H1 (cell line): ENCODE measurements around the gene CKAP5. TPM values are rescaled to one million over a fixed set of nuclear protein-coding genes. Genes with fewer than 3 reads are reported as not detected.

Experiments
- CTCF ChIA-PET: fragments of 300-600 bp; sonication (Branson Sonifier 250); formaldehyde crosslinking; loops from one replicate; lab custom pipeline; 2021; ENCODE audit not compliant: partially characterized antibody; lab: Charles Lee
- POLR2A ChIA-PET: fragments of 300-600 bp; sonication (Branson Sonifier 250); formaldehyde crosslinking; loops from one replicate; lab custom pipeline; 2021; ENCODE audit warnings: inconsistent platforms; ENCODE audit not compliant: partially characterized antibody; lab: Charles Lee
- DNase-seq, 2 experiments: peaks; one replicate each; pipeline versions ENCODE4 v3.0.0 to v3.0.0-alpha.2; 2010 to 2022; ENCODE audit warnings: low spot score in 2 of 2, low read depth in 1 of 2, mixed read lengths in 1 of 2
- FAIRE-seq: peaks from 2 replicates; lab custom pipeline; 2011; peaks lifted over from hg19 to GRCh38; lab: Jason Lieb, UNC
- H2AFZ ChIP-seq: 2 replicates; pipeline ENCODE4 v1.8.1; 2012; ENCODE audit warnings: low read length, inconsistent platforms
- H2AK5ac ChIP-seq: 2 replicates; pipeline ENCODE4 v1.6.1; 2013; ENCODE audit warnings: low read depth, low read length
- H2BK120ac ChIP-seq: replicated peaks from 2 replicates; pipeline ENCODE3; 2013; ENCODE audit warnings: low read depth, low read length, inconsistent platforms
- H2BK12ac ChIP-seq: 2 replicates; pipeline ENCODE4 v1.6.1; 2013; ENCODE audit warnings: low read depth, low read length
- H2BK15ac ChIP-seq: 2 replicates; pipeline ENCODE4 v1.6.1; 2013; ENCODE audit warnings: low read length
- H2BK20ac ChIP-seq: 2 replicates; pipeline ENCODE4 v1.6.1; 2013; ENCODE audit warnings: low read length
- H2BK5ac ChIP-seq: 2 replicates; pipeline ENCODE4 v1.6.1; 2013; ENCODE audit warnings: low read depth, low read length
- H3K14ac ChIP-seq: 2 replicates; pipeline ENCODE4 v1.6.1; 2013; ENCODE audit warnings: inconsistent platforms; ENCODE audit not compliant: insufficient read length
- H3K18ac ChIP-seq: 2 replicates; pipeline ENCODE4 v1.6.1; 2013; ENCODE audit warnings: low read length; ENCODE audit errors: extremely low read depth
- H3K23ac ChIP-seq: 2 replicates; pipeline ENCODE4 v1.6.1; 2013; ENCODE audit warnings: inconsistent platforms; ENCODE audit not compliant: insufficient read length
- H3K23me2 ChIP-seq: 2 replicates; pipeline ENCODE4 v1.6.1; 2013; ENCODE audit warnings: low read depth, low read length
- H3K27ac ChIP-seq: 2 replicates; pipeline ENCODE4 v1.6.1; 2011; ENCODE audit warnings: low read depth, low read length, inconsistent platforms
- H3K27me3 ChIP-seq, 4 experiments: replicated peaks in 1 of 4; 1 replicate in 1 of 4; 2 replicates in 3 of 4; pipeline versions ENCODE4 v1.6.1 to v1.8.1; 2011 to 2013; ENCODE audit warnings: low read length in 3 of 4, mild to moderate bottlenecking in 3 of 4, inconsistent platforms in 2 of 4, mixed read lengths in 2 of 4, moderate library complexity in 1 of 4; ENCODE audit not compliant: control insufficient read depth in 3 of 4, insufficient read depth in 3 of 4; ENCODE audit errors: extremely low read depth in 1 of 4
- H3K36me3 ChIP-seq, 4 experiments: 2 replicates each; pipeline versions ENCODE4 v1.6.1 to v1.8.1; 2011 to 2013; ENCODE audit warnings: mild to moderate bottlenecking in 4 of 4, low read length in 3 of 4, moderate library complexity in 2 of 4, control low read depth in 1 of 4, inconsistent platforms in 1 of 4; ENCODE audit not compliant: insufficient read depth in 4 of 4, control insufficient read depth in 2 of 4
- H3K4ac ChIP-seq: replicated peaks from 2 replicates; pipeline ENCODE3; 2013; ENCODE audit warnings: low read length, low read depth, mixed read lengths, inconsistent platforms; ENCODE audit not compliant: insufficient read length
- H3K4me1 ChIP-seq, 4 experiments: replicated peaks in 1 of 4; 1 replicate in 1 of 4; 2 replicates in 3 of 4; pipeline versions ENCODE4 v1.6.1 to v1.8.1; 2011 to 2013; ENCODE audit warnings: low read length in 3 of 4, inconsistent platforms in 2 of 4, mixed read lengths in 1 of 4; ENCODE audit not compliant: insufficient read depth in 4 of 4, control insufficient read depth in 3 of 4
- H3K4me2 ChIP-seq, 2 experiments: 2 replicates each; pipeline versions ENCODE4 v1.6.1 to v1.8.1; 2011 to 2013; ENCODE audit warnings: low read depth in 2 of 2, low read length in 2 of 2, control low read depth in 1 of 2, inconsistent platforms in 1 of 2, mild to moderate bottlenecking in 1 of 2; ENCODE audit not compliant: insufficient read depth in 1 of 2
- H3K4me3 ChIP-seq, 4 experiments: fragments of 200-600, 300-600 bp in 1 of 4; sonication (generic), shearing (Covaris generic), sonication (Bioruptor Twin) in 1 of 4; 2 replicates each; pipeline versions ENCODE4 v1.5.1 to v1.8.1; 2011 to 2016; ENCODE audit warnings: low read length in 4 of 4, low read depth in 3 of 4, control low read depth in 2 of 4, inconsistent platforms in 2 of 4, mild to moderate bottlenecking in 2 of 4, mixed read lengths in 1 of 4, moderate library complexity in 1 of 4; ENCODE audit not compliant: insufficient read depth in 2 of 4; ENCODE audit errors: extremely low read depth in 1 of 4
- H3K56ac ChIP-seq: replicated peaks from 2 replicates; pipeline ENCODE3; 2013; ENCODE audit warnings: low read depth, mild to moderate bottlenecking, mixed read lengths, low read length, inconsistent platforms; ENCODE audit not compliant: insufficient read length
- H3K79me1 ChIP-seq: 2 replicates; pipeline ENCODE4 v1.6.1; 2013; ENCODE audit warnings: low read depth, low read length, control low read depth
- H3K79me2 ChIP-seq, 2 experiments: 2 replicates each; pipeline versions ENCODE4 v1.6.1 to v1.8.1; 2012 to 2013; ENCODE audit warnings: low read length in 2 of 2, mild to moderate bottlenecking in 2 of 2, inconsistent platforms in 1 of 2; ENCODE audit not compliant: insufficient read depth in 2 of 2, control insufficient read depth in 1 of 2
- H3K9ac ChIP-seq, 4 experiments: replicated peaks in 1 of 4; 1 replicate in 1 of 4; 2 replicates in 3 of 4; pipeline versions ENCODE4 v1.6.1 to v1.8.1; 2011 to 2013; ENCODE audit warnings: low read depth in 3 of 4, low read length in 3 of 4, control low read depth in 2 of 4, mild to moderate bottlenecking in 2 of 4, moderate library complexity in 2 of 4, inconsistent platforms in 1 of 4; ENCODE audit errors: extremely low read depth in 1 of 4
- H3K9me3 ChIP-seq, 2 experiments: 2 replicates each; pipeline versions ENCODE4 v1.6.1 to v1.8.1; 2012 to 2013; ENCODE audit warnings: mild to moderate bottlenecking in 2 of 2, moderate library complexity in 2 of 2, control low read depth in 1 of 2, inconsistent platforms in 1 of 2, low read depth in 1 of 2, low read length in 1 of 2, mixed read lengths in 1 of 2; ENCODE audit not compliant: insufficient read depth in 2 of 2
- H4K20me1 ChIP-seq, 2 experiments: replicated peaks in 1 of 2; 2 replicates each; pipeline versions ENCODE3 to v1.8.1; 2011 to 2013; ENCODE audit warnings: inconsistent platforms in 2 of 2, low read length in 2 of 2, mild to moderate bottlenecking in 1 of 2; ENCODE audit not compliant: insufficient read depth in 2 of 2, control insufficient read depth in 1 of 2
- H4K5ac ChIP-seq: 2 replicates; pipeline ENCODE4 v1.6.1; 2013; ENCODE audit warnings: low read length, low read depth, mixed read lengths, inconsistent platforms; ENCODE audit not compliant: insufficient read length
- H4K8ac ChIP-seq: 2 replicates; pipeline ENCODE4 v1.8.0; 2013; ENCODE audit warnings: mild to moderate bottlenecking, moderate library complexity, low read length, inconsistent platforms; ENCODE audit not compliant: insufficient read depth; ENCODE audit errors: extremely low read depth
- H4K91ac ChIP-seq: replicated peaks from 2 replicates; pipeline ENCODE3; 2013; ENCODE audit warnings: low read length, mixed read lengths, inconsistent platforms; ENCODE audit not compliant: insufficient read length
- EGR1 ChIP-seq: IDR thresholded peaks from 2 replicates; pipeline ENCODE4 v1.6.1; 2011; ENCODE audit warnings: low read depth, low read length, borderline replicate concordance
- SIX5 ChIP-seq: IDR thresholded peaks from 2 replicates; pipeline ENCODE4 v1.6.1; 2011; ENCODE audit warnings: mild to moderate bottlenecking, low read depth, low read length
- polyA plus RNA-seq, 7 experiments: library from polyadenylated mRNA; depleted of rRNA in 3 of 7; stranded (reverse) in 5 of 7; unstranded in 2 of 7; fragments of >200 nt in 5 of 7; fragments of 200-250 nt in 2 of 7; gene quantifications; 1 replicate in 5 of 7; 2 replicates in 1 of 7; 4 replicates in 1 of 7; pipeline versions ENCODE4 v1.2.1 to v1.2.3, GENCODE V29; 2011 to 2013; ENCODE audit warnings: missing spikeins in 2 of 7, mixed read lengths in 2 of 7
- total RNA-seq: library from RNA; stranded (reverse); fragmentation: NEBNext Ultra II Directional; extraction: Animal tissue kit (Norgen Biotek cat#: 25700); gene quantifications from 2 replicates; pipeline ENCODE4 v1.2.1, GENCODE V29; 2021

CKAP5 gene
- total and polyA plus RNA-seq, 2 of the 8 experiments (the other 6 are each of a cell fraction or from before 2014, with no cell fraction given), result 64.8 to 185 TPM

GRCh38 chr11:46840116-46840515 lies 6.0 kb downstream of the CKAP5 start:
- TF ChIP-seq SIX5 (no peak), EGR1 (no peak)
- no peak overlapping the region for H3K14ac ChIP-seq
- H2BK120ac ChIP-seq, result no peak overlapping the region
- no peak overlapping the region for H2BK20ac ChIP-seq
- DNase-seq (no peak), FAIRE-seq (no peak)
- H3K23me2 ChIP-seq, result peaks cover under 1% of the 10 kb centered on the region; the same call in 1 of the 2 replicates
- H3K27ac ChIP-seq, result no peak overlapping the region
- H4K5ac ChIP-seq, result no peak overlapping the region
- H4K20me1 ChIP-seq, result peaks cover 13% of the 10 kb centered on the region in 2 experiments
- no peaks in the 10 kb centered on the region for H3K9me3 ChIP-seq
- peaks cover 33 to 98% of the 10 kb centered on the region in 2 experiments for H3K79me2 ChIP-seq
- no peak overlapping the region for H2BK5ac ChIP-seq
- no peak overlapping the region for H2BK12ac ChIP-seq
- peaks cover 8% of the 10 kb centered on the region for H3K79me1 ChIP-seq
- H3K27me3 ChIP-seq, result no peaks in the 10 kb centered on the region
- no peak overlapping the region for H2AFZ ChIP-seq
- H3K36me3 ChIP-seq, result no peaks in the 10 kb centered on the region; a peak in 1 of 8 replicates
- H3K4ac ChIP-seq, result no peak overlapping the region
- H4K91ac ChIP-seq, result no peak overlapping the region
- H3K4me1 ChIP-seq, result peaks cover 0 to 8% (median 4%) of the 10 kb centered on the region in 4 experiments; a peak in 5 of 7 replicates
- no peak overlapping the region for H4K8ac ChIP-seq
- H3K56ac ChIP-seq, result no peak overlapping the region
- H2BK15ac ChIP-seq, result no peak overlapping the region
- no peak overlapping the region for H3K9ac ChIP-seq
- no peak overlapping the region for H3K23ac ChIP-seq
- H3K18ac ChIP-seq, result no peak overlapping the region
- H3K4me2 ChIP-seq, result no peak overlapping the region
- H3K4me3 ChIP-seq, result no peak overlapping the region
- no peak overlapping the region for H2AK5ac ChIP-seq
- CTCF ChIA-PET, result interaction anchor here (1.5 kb wide), 1 partner anchor 14 kb away, joined by 5 read pairs; no protein-coding TSS in a partner anchor
- POLR2A ChIA-PET, result interaction anchor here (2.2 kb wide), 1 partner anchor 13 kb away, joined by 16 read pairs; no protein-coding TSS in a partner anchor
